ENCODE measurements around the gene DNAH12. TPM values are rescaled to one million over a fixed set of nuclear protein-coding genes. Genes with fewer than 3 reads are reported as not detected.

Gene DNAH12
- total and polyA plus RNA-seq, 10 of the 15 experiments (the other 5 are each of a cell fraction or from before 2014, with no cell fraction given): under 0.01 to 0.35 (median 0.08) TPM

GRCh38 chr3:57555306-57555705 is 11.2 kb upstream of the DNAH12 start (continued):
- no peak for TF ChIP-seq BCLAF1 (IDR thresholded peaks at IDR 0.05)
- TF ChIP-seq ASH2L (IDR thresholded peaks at IDR 0.05; ENCODE audit: borderline replicate concordance, low read depth): no peak
- no peak for TF ChIP-seq GABPA (IDR thresholded peaks at IDR 0.05; ENCODE audit: low read depth)
- no peak for TF ChIP-seq CBFB (IDR thresholded peaks at IDR 0.05; ENCODE audit: low read depth)
- TF ChIP-seq SREBF1 (IDR thresholded peaks at IDR 0.05; ENCODE audit: low read length): no peak
- TF ChIP-seq, protein P1, sequence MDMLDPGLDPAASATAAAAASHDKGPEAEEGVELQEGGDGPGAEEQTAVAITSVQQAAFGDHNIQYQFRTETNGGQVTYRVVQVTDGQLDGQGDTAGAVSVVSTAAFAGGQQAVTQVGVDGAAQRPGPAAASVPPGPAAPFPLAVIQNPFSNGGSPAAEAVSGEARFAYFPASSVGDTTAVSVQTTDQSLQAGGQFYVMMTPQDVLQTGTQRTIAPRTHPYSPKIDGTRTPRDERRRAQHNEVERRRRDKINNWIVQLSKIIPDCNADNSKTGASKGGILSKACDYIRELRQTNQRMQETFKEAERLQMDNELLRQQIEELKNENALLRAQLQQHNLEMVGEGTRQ (IDR thresholded peaks at IDR 0.05; ENCODE audit: borderline replicate concordance, low read depth, low read length): no peak

GRCh38 chr3:57546616-57547015 is 2.5 kb upstream of the DNAH12 start:
- no peaks in the 10 kb centered on the region for H3K27me3 ChIP-seq (replicated peaks in 1 of 2; ENCODE audit: control insufficient read depth in 2 of 2, insufficient read depth in 2 of 2, low read length in 1 of 2)
- intact Hi-C loops (cut with micrococcal nuclease; ENCODE audit: unreplicated experiment): no loop called here
- DNase-seq (ENCODE audit: low read depth, low spot score) (no peak), ATAC-seq (no peak), FAIRE-seq (no peak)
- H3K27ac ChIP-seq (ENCODE audit: control insufficient read depth, insufficient read depth): no peak overlapping the region
- no peak overlapping the region for H3K9ac ChIP-seq (ENCODE audit: control insufficient read depth, insufficient read depth, low read length)
- RAD21 ChIA-PET (ENCODE audit: unreplicated experiment): no interaction called here
- no TSS peak for BruUV-seq (replicated peaks)
- CTCF ChIA-PET: no interaction called here
- H2AFZ ChIP-seq (ENCODE audit: control insufficient read depth, low read depth, low read length): no peak overlapping the region
- SMC1A ChIA-PET (ENCODE audit: uncharacterized antibody, unreplicated experiment): interaction anchor here (1.4 kb wide), 1 partner anchor 149 kb away, joined by 3 read pairs; no protein-coding TSS in a partner anchor
- H3K36me3 ChIP-seq (ENCODE audit: control insufficient read depth in 2 of 2, insufficient read depth in 2 of 2, low read length in 1 of 2): no peaks in the 10 kb centered on the region
- peaks cover 5% of the 10 kb centered on the region for H3K4me1 ChIP-seq (ENCODE audit: control insufficient read depth, insufficient read depth, low read length)
- H3K4me3 ChIP-seq: no peak overlapping the region
- no peak overlapping the region for H3K4me2 ChIP-seq (ENCODE audit: control insufficient read depth, insufficient read depth)
- in situ Hi-C loops (cut with MboI): no loop called here
- POLR2A ChIA-PET: interaction anchor here (0.5 kb wide), 1 partner anchor 22 kb away, joined by 3 read pairs; no protein-coding TSS in a partner anchor
- H3K79me2 ChIP-seq (ENCODE audit: control insufficient read depth, insufficient read depth, low read length): no peaks in the 10 kb centered on the region
- H4K20me1 ChIP-seq (ENCODE audit: control insufficient read depth, insufficient read depth): no peaks in the 10 kb centered on the region
- WGBS (ENCODE audit: insufficient coverage, insufficient replicate concordance, low lambda C conversion rate, missing lambda C conversion rate): 88% methylated on average over 1 of the region's 1 CpG
- H3K9me3 ChIP-seq (replicated peaks; ENCODE audit: control insufficient read depth, insufficient read depth, low read length): no peaks in the 10 kb centered on the region
- TF ChIP-seq TARDBP (IDR thresholded peaks at IDR 0.05; ENCODE audit: borderline replicate concordance) (no peak), CREB1 (IDR thresholded peaks at IDR 0.05; ENCODE audit: low read depth) (no peak), RAD51 (IDR thresholded peaks at IDR 0.05) (no peak), NR2F1 (conservative IDR thresholded peaks at IDR 0.05) (no peak), CEBPB (IDR thresholded peaks at IDR 0.05; ENCODE audit: borderline replicate concordance in 1 of 2, low read depth in 2 of 2, low read length in 2 of 2) (no peak), NR2C1 (IDR thresholded peaks at IDR 0.05) (no peak), STAT1 (conservative IDR thresholded peaks at IDR 0.05) (no peak), NFYB (IDR thresholded peaks at IDR 0.05; ENCODE audit: insufficient read depth, low read depth, low read length) (no peak), PRDM15 (CRISPR knock-in tag; IDR thresholded peaks at IDR 0.05) (no peak)
- TF ChIP-seq, protein P2, sequence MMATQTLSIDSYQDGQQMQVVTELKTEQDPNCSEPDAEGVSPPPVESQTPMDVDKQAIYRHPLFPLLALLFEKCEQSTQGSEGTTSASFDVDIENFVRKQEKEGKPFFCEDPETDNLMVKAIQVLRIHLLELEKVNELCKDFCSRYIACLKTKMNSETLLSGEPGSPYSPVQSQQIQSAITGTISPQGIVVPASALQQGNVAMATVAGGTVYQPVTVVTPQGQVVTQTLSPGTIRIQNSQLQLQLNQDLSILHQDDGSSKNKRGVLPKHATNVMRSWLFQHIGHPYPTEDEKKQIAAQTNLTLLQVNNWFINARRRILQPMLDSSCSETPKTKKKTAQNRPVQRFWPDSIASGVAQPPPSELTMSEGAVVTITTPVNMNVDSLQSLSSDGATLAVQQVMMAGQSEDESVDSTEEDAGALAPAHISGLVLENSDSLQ (IDR thresholded peaks at IDR 0.05): no peak
